HEK293 (cell line): ENCODE data around the gene RSRC1.

Experiments used
- CTCF ChIA-PET: fragments of 350-600 bp; formaldehyde crosslinking; extraction: SDS; loops from one replicate; lab custom pipeline; 2021; ENCODE audit warnings: antibody characterized with exemption; lab: Yijun Ruan, JAX
- POLR2A ChIA-PET: fragments of 300-600 bp; formaldehyde crosslinking; extraction: SDS; loops from one replicate; lab custom pipeline; 2020; ENCODE audit warnings: antibody characterized with exemption, inconsistent platforms; lab: Yijun Ruan, JAX
- H3K27ac ChIP-seq: fragments of 200-500 bp; sonication (Bioruptor generic); 2 replicates; pipeline ENCODE4 v1.5.1; 2014; ENCODE audit warnings: low read depth, low read length, control low read depth, inconsistent platforms; ENCODE audit errors: extremely low read depth
- H3K36me3 ChIP-seq, 2 experiments: fragments of 200-500 bp in 1 of 2; sonication (Bioruptor generic) in 1 of 2; 1 replicate in 1 of 2; 2 replicates in 1 of 2; pipeline ENCODE4 v1.5.1; 2014 to 2017; ENCODE audit warnings: inconsistent platforms in 2 of 2, low read length in 2 of 2; ENCODE audit not compliant: control insufficient read depth in 2 of 2, insufficient read depth in 1 of 2
- H3K4me1 ChIP-seq: fragments of 200-500 bp; sonication (Bioruptor generic); 2 replicates; pipeline ENCODE4 v1.5.1; 2014; ENCODE audit warnings: mild to moderate bottlenecking, low read length, inconsistent platforms; ENCODE audit not compliant: control insufficient read depth, insufficient read depth
- H3K4me3 ChIP-seq: 2 replicates; pipeline ENCODE4 v1.5.1; 2011; ENCODE audit warnings: low read depth, mild to moderate bottlenecking, control low read depth, low read length, moderate library complexity
- H3K9me3 ChIP-seq: fragments of 200-500 bp; sonication (Bioruptor generic); 2 replicates; pipeline ENCODE4 v1.5.1; 2014; ENCODE audit warnings: low read depth, low read length, inconsistent platforms; ENCODE audit not compliant: control insufficient read depth, insufficient read depth
- GLIS1 ChIP-seq: fragments of 450-650 bp; formaldehyde crosslinking; IDR thresholded peaks from 2 replicates; pipeline ENCODE4 v1.5.1; 2016; ENCODE audit warnings: missing biosample characterization, missing genetic modification characterization
- KLF1 ChIP-seq: fragments of 450-650 bp; formaldehyde crosslinking; IDR thresholded peaks from 2 replicates; pipeline ENCODE4 v1.5.1; 2016; ENCODE audit warnings: missing biosample characterization, missing genetic modification characterization
- KLF8 ChIP-seq: fragments of 450-650 bp; formaldehyde crosslinking; IDR thresholded peaks from 2 replicates; pipeline ENCODE4 v1.5.1; 2016; ENCODE audit warnings: missing biosample characterization, missing genetic modification characterization
- OSR2 ChIP-seq: fragments of 450-650 bp; formaldehyde crosslinking; IDR thresholded peaks from 2 replicates; pipeline ENCODE4 v1.5.1; 2016; ENCODE audit warnings: missing biosample characterization, missing genetic modification characterization
- RBAK ChIP-seq: fragments of 450-650 bp; formaldehyde crosslinking; IDR thresholded peaks from 2 replicates; pipeline ENCODE4 v1.5.1; 2016; ENCODE audit warnings: missing biosample characterization, missing genetic modification characterization
- ZNF23 ChIP-seq: fragments of 450-650 bp; formaldehyde crosslinking; IDR thresholded peaks from 2 replicates; pipeline ENCODE4 v1.5.1; 2016; ENCODE audit warnings: missing biosample characterization, missing genetic modification characterization, borderline replicate concordance
- ZNF248 ChIP-seq: fragments of 450-650 bp; formaldehyde crosslinking; IDR thresholded peaks from 2 replicates; pipeline ENCODE4 v1.5.1; 2017; ENCODE audit warnings: missing biosample characterization, missing genetic modification characterization
- ZNF324 ChIP-seq: fragments of 450-650 bp; formaldehyde crosslinking; IDR thresholded peaks from 2 replicates; pipeline ENCODE4 v1.5.1; 2016; ENCODE audit warnings: missing biosample characterization, missing genetic modification characterization
- ZNF366 ChIP-seq: fragments of 450-650 bp; formaldehyde crosslinking; conservative IDR thresholded peaks from 2 replicates; pipeline ENCODE4 v1.5.1; 2016; ENCODE audit warnings: missing biosample characterization, missing genetic modification characterization
- ZNF416 ChIP-seq: fragments of 450-650 bp; formaldehyde crosslinking; IDR thresholded peaks from 2 replicates; pipeline ENCODE4 v1.5.1; 2016; ENCODE audit warnings: missing biosample characterization, missing genetic modification characterization
- ZNF530 ChIP-seq: fragments of 450-650 bp; formaldehyde crosslinking; IDR thresholded peaks from 2 replicates; pipeline ENCODE4 v1.5.1; 2016; ENCODE audit warnings: low read depth, missing biosample characterization, missing genetic modification characterization
- ZNF548 ChIP-seq: fragments of 450-650 bp; formaldehyde crosslinking; IDR thresholded peaks from 2 replicates; pipeline ENCODE4 v1.5.1; 2016; ENCODE audit warnings: missing biosample characterization, missing genetic modification characterization
- ZNF549 ChIP-seq: fragments of 450-650 bp; IDR thresholded peaks from 2 replicates; pipeline ENCODE4 v1.5.1; 2018; ENCODE audit warnings: missing biosample characterization, missing genetic modification characterization, mild to moderate bottlenecking, inconsistent platforms, moderate library complexity
- ZNF610 ChIP-seq: fragments of 450-650 bp; formaldehyde crosslinking; IDR thresholded peaks from 2 replicates; pipeline ENCODE4 v1.5.1; 2016; ENCODE audit warnings: missing biosample characterization, missing genetic modification characterization, borderline replicate concordance
- ZNF623 ChIP-seq: fragments of 450-650 bp; formaldehyde crosslinking; IDR thresholded peaks from 2 replicates; pipeline ENCODE4 v1.5.1; 2016; ENCODE audit warnings: missing biosample characterization, missing genetic modification characterization
- ZNF768 ChIP-seq: fragments of 450-650 bp; formaldehyde crosslinking; IDR thresholded peaks from 2 replicates; pipeline ENCODE4 v1.5.1; 2018; ENCODE audit warnings: missing biosample characterization, mild to moderate bottlenecking, missing genetic modification characterization
- TF ChIP-seq, protein P1 (sequence below): fragments of 450-650 bp; formaldehyde crosslinking; IDR thresholded peaks from 2 replicates; pipeline ENCODE4 v1.5.1; 2016; ENCODE audit warnings: missing biosample characterization, missing genetic modification characterization, borderline replicate concordance
- TF ChIP-seq, protein P2 (sequence below): fragments of 450-650 bp; formaldehyde crosslinking; IDR thresholded peaks from 2 replicates; pipeline ENCODE4 v1.5.1; 2016; ENCODE audit warnings: missing biosample characterization, missing genetic modification characterization
- TF ChIP-seq, protein P3 (sequence below): fragments of 450-650 bp; formaldehyde crosslinking; IDR thresholded peaks from 2 replicates; pipeline ENCODE4 v1.5.1; 2016; ENCODE audit warnings: missing biosample characterization, missing genetic modification characterization

Gene RSRC1

DNA sequence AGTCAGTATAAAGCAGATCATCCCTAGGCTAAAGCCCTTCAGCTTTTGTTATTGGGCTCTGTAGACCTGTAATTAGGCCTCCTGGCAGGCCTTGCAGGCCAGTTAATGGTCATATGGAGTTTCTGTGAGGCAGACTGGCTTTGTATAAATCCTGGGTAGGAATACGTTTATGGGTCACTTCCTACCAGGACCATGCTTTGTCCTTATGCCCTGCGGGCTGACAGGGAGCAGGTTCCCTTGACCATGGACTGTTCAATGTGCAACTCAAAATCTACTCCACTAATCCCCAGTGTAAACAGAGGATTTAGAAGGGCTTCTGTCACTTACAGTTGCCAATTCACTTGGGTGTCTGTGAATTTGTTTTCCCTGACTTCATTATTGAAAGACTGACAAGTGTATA lies 258.4 kb downstream of the RSRC1 start:
- CTCF ChIA-PET = interaction anchor here (0.6 to 0.7 kb wide), 2 partner anchors 11 to 500 kb away, joined by 3 read pairs; no protein-coding TSS in a partner anchor
- TF ChIP-seq, protein P1, sequence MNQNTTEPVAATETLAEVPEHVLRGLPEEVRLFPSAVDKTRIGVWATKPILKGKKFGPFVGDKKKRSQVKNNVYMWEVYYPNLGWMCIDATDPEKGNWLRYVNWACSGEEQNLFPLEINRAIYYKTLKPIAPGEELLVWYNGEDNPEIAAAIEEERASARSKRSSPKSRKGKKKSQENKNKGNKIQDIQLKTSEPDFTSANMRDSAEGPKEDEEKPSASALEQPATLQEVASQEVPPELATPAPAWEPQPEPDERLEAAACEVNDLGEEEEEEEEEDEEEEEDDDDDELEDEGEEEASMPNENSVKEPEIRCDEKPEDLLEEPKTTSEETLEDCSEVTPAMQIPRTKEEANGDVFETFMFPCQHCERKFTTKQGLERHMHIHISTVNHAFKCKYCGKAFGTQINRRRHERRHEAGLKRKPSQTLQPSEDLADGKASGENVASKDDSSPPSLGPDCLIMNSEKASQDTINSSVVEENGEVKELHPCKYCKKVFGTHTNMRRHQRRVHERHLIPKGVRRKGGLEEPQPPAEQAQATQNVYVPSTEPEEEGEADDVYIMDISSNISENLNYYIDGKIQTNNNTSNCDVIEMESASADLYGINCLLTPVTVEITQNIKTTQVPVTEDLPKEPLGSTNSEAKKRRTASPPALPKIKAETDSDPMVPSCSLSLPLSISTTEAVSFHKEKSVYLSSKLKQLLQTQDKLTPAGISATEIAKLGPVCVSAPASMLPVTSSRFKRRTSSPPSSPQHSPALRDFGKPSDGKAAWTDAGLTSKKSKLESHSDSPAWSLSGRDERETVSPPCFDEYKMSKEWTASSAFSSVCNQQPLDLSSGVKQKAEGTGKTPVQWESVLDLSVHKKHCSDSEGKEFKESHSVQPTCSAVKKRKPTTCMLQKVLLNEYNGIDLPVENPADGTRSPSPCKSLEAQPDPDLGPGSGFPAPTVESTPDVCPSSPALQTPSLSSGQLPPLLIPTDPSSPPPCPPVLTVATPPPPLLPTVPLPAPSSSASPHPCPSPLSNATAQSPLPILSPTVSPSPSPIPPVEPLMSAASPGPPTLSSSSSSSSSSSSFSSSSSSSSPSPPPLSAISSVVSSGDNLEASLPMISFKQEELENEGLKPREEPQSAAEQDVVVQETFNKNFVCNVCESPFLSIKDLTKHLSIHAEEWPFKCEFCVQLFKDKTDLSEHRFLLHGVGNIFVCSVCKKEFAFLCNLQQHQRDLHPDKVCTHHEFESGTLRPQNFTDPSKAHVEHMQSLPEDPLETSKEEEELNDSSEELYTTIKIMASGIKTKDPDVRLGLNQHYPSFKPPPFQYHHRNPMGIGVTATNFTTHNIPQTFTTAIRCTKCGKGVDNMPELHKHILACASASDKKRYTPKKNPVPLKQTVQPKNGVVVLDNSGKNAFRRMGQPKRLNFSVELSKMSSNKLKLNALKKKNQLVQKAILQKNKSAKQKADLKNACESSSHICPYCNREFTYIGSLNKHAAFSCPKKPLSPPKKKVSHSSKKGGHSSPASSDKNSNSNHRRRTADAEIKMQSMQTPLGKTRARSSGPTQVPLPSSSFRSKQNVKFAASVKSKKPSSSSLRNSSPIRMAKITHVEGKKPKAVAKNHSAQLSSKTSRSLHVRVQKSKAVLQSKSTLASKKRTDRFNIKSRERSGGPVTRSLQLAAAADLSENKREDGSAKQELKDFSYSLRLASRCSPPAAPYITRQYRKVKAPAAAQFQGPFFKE = no peak
- TF ChIP-seq ZNF768 (tag by site-specific recombination) (no peak), ZNF549 (tag by site-specific recombination) (no peak), ZNF610 (tag by site-specific recombination) (no peak), RBAK (tag by site-specific recombination) (no peak), KLF8 (tag by site-specific recombination) (no peak), ZNF530 (tag by site-specific recombination) (no peak), ZNF366 (tag by site-specific recombination) (no peak), OSR2 (tag by site-specific recombination) (no peak), ZNF324 (tag by site-specific recombination) (no peak), ZNF248 (tag by site-specific recombination) (no peak), ZNF23 (tag by site-specific recombination) (no peak), ZNF416 (tag by site-specific recombination) (no peak), ZNF623 (tag by site-specific recombination) (no peak), GLIS1 (tag by site-specific recombination) (no peak), ZNF548 (no peak), KLF1 (tag by site-specific recombination) (no peak)
- TF ChIP-seq, protein P2, sequence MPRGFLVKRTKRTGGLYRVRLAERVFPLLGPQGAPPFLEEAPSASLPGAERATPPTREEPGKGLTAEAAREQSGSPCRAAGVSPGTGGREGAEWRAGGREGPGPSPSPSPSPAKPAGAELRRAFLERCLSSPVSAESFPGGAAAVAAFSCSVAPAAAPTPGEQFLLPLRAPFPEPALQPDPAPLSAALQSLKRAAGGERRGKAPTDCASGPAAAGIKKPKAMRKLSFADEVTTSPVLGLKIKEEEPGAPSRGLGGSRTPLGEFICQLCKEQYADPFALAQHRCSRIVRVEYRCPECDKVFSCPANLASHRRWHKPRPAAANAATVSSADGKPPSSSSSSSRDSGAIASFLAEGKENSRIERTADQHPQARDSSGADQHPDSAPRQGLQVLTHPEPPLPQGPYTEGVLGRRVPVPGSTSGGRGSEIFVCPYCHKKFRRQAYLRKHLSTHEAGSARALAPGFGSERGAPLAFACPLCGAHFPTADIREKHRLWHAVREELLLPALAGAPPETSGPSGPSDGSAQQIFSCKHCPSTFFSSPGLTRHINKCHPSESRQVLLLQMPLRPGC = no peak
- TF ChIP-seq, protein P3, sequence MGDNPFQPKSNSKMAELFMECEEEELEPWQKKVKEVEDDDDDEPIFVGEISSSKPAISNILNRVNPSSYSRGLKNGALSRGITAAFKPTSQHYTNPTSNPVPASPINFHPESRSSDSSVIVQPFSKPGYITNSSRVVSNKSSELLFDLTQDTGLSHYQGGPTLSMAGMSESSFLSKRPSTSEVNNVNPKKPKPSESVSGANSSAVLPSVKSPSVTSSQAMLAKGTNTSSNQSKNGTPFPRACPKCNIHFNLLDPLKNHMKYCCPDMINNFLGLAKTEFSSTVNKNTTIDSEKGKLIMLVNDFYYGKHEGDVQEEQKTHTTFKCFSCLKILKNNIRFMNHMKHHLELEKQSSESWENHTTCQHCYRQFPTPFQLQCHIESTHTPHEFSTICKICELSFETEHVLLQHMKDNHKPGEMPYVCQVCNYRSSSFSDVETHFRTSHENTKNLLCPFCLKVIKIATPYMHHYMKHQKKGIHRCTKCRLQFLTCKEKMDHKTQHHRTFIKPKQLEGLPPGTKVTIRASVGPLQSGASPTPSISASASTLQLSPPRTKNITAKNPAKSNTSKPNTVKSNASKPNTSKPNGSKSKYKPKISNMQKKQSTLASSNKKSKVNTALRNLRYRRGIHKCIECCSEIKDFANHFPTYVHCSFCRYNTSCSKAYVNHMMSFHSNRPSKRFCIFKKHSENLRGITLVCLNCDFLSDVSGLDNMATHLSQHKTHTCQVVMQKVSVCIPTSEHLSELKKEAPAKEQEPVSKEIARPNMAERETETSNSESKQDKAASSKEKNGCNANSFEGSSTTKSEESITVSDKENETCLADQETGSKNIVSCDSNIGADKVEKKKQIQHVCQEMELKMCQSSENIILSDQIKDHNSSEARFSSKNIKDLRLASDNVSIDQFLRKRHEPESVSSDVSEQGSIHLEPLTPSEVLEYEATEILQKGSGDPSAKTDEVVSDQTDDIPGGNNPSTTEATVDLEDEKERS (tag by site-specific recombination) = no peak
- Histone ChIP-seq H3K4me1 (no peaks in the 10 kb centered on the region), H3K27ac (no peak overlapping the region), H3K36me3 (no peaks in the 10 kb centered on the region), H3K9me3 (no peaks in the 10 kb centered on the region), H3K4me3 (no peak overlapping the region)
- POLR2A ChIA-PET = no interaction called here
